Measurements from ENCODE around the gene CD79A. TPM values are rescaled to one million over a fixed set of nuclear protein-coding genes. Genes with fewer than 3 reads are reported as not detected.

CD79A gene
- total RNA-seq, 1 experiment from 2014 or later: 0.69 TPM

DNA sequence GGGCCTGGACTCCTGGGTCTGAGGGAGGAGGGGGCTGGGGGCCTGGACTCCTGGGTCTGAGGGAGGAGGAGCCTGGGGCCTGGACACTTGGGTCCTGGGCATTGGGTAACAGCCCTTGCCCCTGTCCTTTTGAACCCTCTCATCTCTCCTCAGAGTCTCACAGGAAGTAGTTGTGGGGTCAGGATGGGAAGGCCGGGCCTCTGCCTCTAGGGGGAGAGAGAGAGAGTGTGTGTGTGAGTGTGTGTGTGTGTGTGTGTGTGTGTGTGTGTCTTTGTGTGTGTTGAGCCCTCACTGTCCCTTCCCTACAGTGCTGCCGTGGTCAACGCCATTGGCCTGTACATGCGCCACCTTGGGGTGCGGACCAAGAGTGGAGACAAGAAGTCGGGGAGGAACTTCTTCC, 16.8 kb downstream of the CD79A start:
- no peak overlapping the region for H3K9ac ChIP-seq (ENCODE audit: low read length)
- DNase-seq (ENCODE audit: low read depth, low spot score): no peak
- ChIA-PET POLR2A (no interaction called here), CTCF (no interaction called here), RAD21 (ENCODE audit: low non-redundant PET in 1 of 2, low total read pairs in 2 of 2, uncharacterized antibody in 2 of 2, unreplicated experiment in 2 of 2) (no interaction called here)
- no peaks in the 10 kb centered on the region for H3K9me2 ChIP-seq (ENCODE audit: insufficient read depth)
- BruUV-seq (replicated peaks): no TSS peak
- no peak overlapping the region for H3K4me2 ChIP-seq (ENCODE audit: low read length)
- TF ChIP-seq, protein P1, sequence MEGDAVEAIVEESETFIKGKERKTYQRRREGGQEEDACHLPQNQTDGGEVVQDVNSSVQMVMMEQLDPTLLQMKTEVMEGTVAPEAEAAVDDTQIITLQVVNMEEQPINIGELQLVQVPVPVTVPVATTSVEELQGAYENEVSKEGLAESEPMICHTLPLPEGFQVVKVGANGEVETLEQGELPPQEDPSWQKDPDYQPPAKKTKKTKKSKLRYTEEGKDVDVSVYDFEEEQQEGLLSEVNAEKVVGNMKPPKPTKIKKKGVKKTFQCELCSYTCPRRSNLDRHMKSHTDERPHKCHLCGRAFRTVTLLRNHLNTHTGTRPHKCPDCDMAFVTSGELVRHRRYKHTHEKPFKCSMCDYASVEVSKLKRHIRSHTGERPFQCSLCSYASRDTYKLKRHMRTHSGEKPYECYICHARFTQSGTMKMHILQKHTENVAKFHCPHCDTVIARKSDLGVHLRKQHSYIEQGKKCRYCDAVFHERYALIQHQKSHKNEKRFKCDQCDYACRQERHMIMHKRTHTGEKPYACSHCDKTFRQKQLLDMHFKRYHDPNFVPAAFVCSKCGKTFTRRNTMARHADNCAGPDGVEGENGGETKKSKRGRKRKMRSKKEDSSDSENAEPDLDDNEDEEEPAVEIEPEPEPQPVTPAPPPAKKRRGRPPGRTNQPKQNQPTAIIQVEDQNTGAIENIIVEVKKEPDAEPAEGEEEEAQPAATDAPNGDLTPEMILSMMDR (IDR thresholded peaks at IDR 0.05 in 2 of 3, conservative IDR thresholded peaks at IDR 0.05 in 1 of 3; ENCODE audit: borderline replicate concordance in 1 of 3, insufficient read depth in 1 of 3, low read depth in 2 of 3, low read length in 2 of 3): peak in 2 of 3 experiments; percentile 37 to 42; a peak in 3 of 6 replicates
- no peak for TF ChIP-seq JUND (IDR thresholded peaks at IDR 0.05)
- peak; percentile 65 for ATAC-seq
- H2AFZ ChIP-seq (ENCODE audit: low read depth, low read length, poor library complexity, severe bottlenecking): no peak overlapping the region
- H3K27me3 ChIP-seq (ENCODE audit: insufficient read depth, low read length): no peaks in the 10 kb centered on the region
- H3K4me1 ChIP-seq (ENCODE audit: control insufficient read depth in 1 of 2, insufficient read depth in 2 of 2, low read length in 2 of 2): peaks cover 0 to 1% of the 10 kb centered on the region in 2 experiments; a peak in 1 of 4 replicates
- peaks cover 22 to 35% of the 10 kb centered on the region in 2 experiments for H3K36me3 ChIP-seq (ENCODE audit: control insufficient read depth in 1 of 2, insufficient read depth in 2 of 2, low read length in 2 of 2)
- H3K79me2 ChIP-seq (ENCODE audit: insufficient read depth, low read length): peaks cover 12% of the 10 kb centered on the region; the same call in 1 of the 2 replicates
- H3K9me3 ChIP-seq (ENCODE audit: control insufficient read depth in 1 of 2, insufficient read depth in 1 of 2, low read depth in 1 of 2, low read length in 2 of 2): no peaks in the 10 kb centered on the region
- no peaks in the 10 kb centered on the region for H4K20me1 ChIP-seq (ENCODE audit: insufficient read depth)
- intact Hi-C loops (cut with micrococcal nuclease): no loop called here
- no peak overlapping the region; the same call in 1 of the 2 replicates for H3K27ac ChIP-seq (ENCODE audit: low read depth, low read length)
- no peak overlapping the region for H3K4me3 ChIP-seq (replicated peaks in 1 of 2; ENCODE audit: low read depth in 1 of 2, low read length in 2 of 2)

DNA sequence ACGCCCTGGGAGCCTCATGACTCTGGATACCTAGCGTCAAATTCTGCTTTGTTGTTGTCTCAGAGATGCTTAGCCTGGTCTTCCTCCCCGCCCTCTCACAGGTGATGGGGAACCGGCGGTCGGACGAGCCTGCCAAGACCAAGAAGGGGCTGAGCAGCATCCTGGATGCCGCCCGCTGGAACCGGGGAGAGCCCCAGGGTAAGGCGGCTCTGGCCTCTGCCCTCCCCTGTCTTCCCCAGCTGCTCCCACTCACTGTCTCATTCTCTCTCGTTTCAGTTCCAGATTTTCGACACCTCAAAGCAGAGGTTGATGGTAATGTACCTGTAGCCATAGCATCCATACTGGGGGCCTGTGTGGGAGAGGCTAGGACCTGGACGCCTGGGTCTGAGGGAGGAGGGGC, 17.3 kb downstream of the CD79A start:
- Histone ChIP-seq H3K9me3 (ENCODE audit: control insufficient read depth in 1 of 2, insufficient read depth in 1 of 2, low read depth in 1 of 2, low read length in 2 of 2) (no peaks in the 10 kb centered on the region), H3K79me2 (ENCODE audit: insufficient read depth, low read length) (peaks cover 7% of the 10 kb centered on the region; the same call in 1 of the 2 replicates), H3K4me1 (ENCODE audit: control insufficient read depth in 1 of 2, insufficient read depth in 2 of 2, low read length in 2 of 2) (no peaks in the 10 kb centered on the region), H3K27me3 (ENCODE audit: insufficient read depth, low read length) (no peaks in the 10 kb centered on the region), H3K36me3 (ENCODE audit: control insufficient read depth in 1 of 2, insufficient read depth in 2 of 2, low read length in 2 of 2) (peaks cover 22 to 31% of the 10 kb centered on the region in 2 experiments), H3K9ac (ENCODE audit: low read length) (no peak overlapping the region), H2AFZ (ENCODE audit: low read depth, low read length, poor library complexity, severe bottlenecking) (no peak overlapping the region), H3K4me2 (ENCODE audit: low read length) (no peak overlapping the region), H3K9me2 (ENCODE audit: insufficient read depth) (no peaks in the 10 kb centered on the region), H3K27ac (ENCODE audit: low read depth, low read length) (no peak overlapping the region), H4K20me1 (ENCODE audit: insufficient read depth) (no peaks in the 10 kb centered on the region), H3K4me3 (replicated peaks in 1 of 2; ENCODE audit: low read depth in 1 of 2, low read length in 2 of 2) (no peak overlapping the region)
- ATAC-seq (no peak), DNase-seq (ENCODE audit: low read depth, low spot score) (no peak)
- intact Hi-C loops (cut with micrococcal nuclease): no loop called here
- BruUV-seq (replicated peaks): no TSS peak
- TF ChIP-seq, protein P2, sequence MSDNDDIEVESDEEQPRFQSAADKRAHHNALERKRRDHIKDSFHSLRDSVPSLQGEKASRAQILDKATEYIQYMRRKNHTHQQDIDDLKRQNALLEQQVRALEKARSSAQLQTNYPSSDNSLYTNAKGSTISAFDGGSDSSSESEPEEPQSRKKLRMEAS (IDR thresholded peaks at IDR 0.05): no peak
- TF ChIP-seq ELF1 (IDR thresholded peaks at IDR 0.05; ENCODE audit: borderline replicate concordance, low read depth) (no peak), CBX3 (IDR thresholded peaks at IDR 0.05; ENCODE audit: low read depth) (no peak), SIN3A (IDR thresholded peaks at IDR 0.05; ENCODE audit: low read depth) (no peak), CEBPB (IDR thresholded peaks at IDR 0.05; ENCODE audit: low read depth) (no peak), POLR2AphosphoS5 (IDR thresholded peaks at IDR 0.05; ENCODE audit: low read depth, low read length) (no peak), JUND (IDR thresholded peaks at IDR 0.05) (no peak), ZNF274 (IDR thresholded peaks at IDR 0.05; ENCODE audit: low read depth, low read length) (no peak), EGR1 (IDR thresholded peaks at IDR 0.05; ENCODE audit: low read depth) (no peak)
- TF ChIP-seq, protein P1 (IDR thresholded peaks at IDR 0.05 in 2 of 3, conservative IDR thresholded peaks at IDR 0.05 in 1 of 3; ENCODE audit: borderline replicate concordance in 1 of 3, insufficient read depth in 1 of 3, low read depth in 2 of 3, low read length in 2 of 3): no peak
- TF ChIP-seq, protein P3, sequence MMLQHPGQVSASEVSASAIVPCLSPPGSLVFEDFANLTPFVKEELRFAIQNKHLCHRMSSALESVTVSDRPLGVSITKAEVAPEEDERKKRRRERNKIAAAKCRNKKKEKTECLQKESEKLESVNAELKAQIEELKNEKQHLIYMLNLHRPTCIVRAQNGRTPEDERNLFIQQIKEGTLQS (IDR thresholded peaks at IDR 0.05): no peak
- RAD21 ChIA-PET (ENCODE audit: low non-redundant PET in 1 of 2, low total read pairs in 2 of 2, uncharacterized antibody in 2 of 2, unreplicated experiment in 2 of 2): no interaction called here
- POLR2A ChIA-PET: no interaction called here
- CTCF ChIA-PET: no interaction called here

Measured in HCT116 (cell line).